ENCODE results near the gene DVL2.

DNA sequence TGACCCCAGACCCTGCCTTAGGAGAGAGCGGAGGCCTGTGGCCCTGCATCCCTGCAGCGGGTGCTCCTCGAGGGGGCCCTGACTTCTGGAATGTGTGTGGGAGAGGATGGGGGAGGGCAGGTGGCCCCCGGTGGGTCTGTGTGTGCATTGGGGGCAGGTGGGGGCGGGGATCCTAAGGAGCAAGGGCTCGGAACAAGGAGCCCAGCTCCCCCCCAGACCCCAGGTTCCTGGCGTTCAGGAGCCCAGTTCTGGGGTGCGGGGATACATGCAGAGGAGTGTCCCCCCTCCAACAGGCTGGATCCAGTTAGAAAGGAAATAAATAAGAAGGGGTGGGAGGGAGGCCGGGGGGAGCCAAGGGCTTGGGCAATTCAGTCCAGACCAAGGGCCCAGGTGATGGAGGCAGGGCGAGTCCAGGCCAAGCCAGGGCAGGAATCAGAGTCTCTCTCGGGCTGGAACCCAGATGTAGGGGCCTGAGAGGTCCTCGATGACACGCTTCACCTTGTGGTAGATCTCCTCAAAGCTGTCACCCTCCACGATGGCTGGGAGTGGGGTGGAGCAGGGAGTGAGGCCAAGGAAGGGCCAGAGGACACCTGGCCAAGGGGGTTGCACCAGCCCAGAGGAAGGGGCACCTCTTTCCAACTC, 43.9 kb downstream of the DVL2 start:
- TF ChIP-seq, protein P1, sequence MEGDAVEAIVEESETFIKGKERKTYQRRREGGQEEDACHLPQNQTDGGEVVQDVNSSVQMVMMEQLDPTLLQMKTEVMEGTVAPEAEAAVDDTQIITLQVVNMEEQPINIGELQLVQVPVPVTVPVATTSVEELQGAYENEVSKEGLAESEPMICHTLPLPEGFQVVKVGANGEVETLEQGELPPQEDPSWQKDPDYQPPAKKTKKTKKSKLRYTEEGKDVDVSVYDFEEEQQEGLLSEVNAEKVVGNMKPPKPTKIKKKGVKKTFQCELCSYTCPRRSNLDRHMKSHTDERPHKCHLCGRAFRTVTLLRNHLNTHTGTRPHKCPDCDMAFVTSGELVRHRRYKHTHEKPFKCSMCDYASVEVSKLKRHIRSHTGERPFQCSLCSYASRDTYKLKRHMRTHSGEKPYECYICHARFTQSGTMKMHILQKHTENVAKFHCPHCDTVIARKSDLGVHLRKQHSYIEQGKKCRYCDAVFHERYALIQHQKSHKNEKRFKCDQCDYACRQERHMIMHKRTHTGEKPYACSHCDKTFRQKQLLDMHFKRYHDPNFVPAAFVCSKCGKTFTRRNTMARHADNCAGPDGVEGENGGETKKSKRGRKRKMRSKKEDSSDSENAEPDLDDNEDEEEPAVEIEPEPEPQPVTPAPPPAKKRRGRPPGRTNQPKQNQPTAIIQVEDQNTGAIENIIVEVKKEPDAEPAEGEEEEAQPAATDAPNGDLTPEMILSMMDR (IDR thresholded peaks at IDR 0.05), result no peak
- no peak for TF ChIP-seq EP300 (IDR thresholded peaks at IDR 0.05)
- no peak for TF ChIP-seq POLR2A (IDR thresholded peaks at IDR 0.05)
- no peak for TF ChIP-seq POLR2AphosphoS5 (IDR thresholded peaks at IDR 0.05)

Data from suprapubic skin (tissue), 4 donors.